Epithelial cell of esophagus (primary cell): Measurements from ENCODE around the gene ABI1.

ENCODE experiments used
- DNase-seq: peaks from one replicate; pipeline ENCODE4 v3.0.0; 2010; ENCODE audit warnings: low read depth
- H3K4me3 ChIP-seq: 2 replicates; pipeline ENCODE4 v1.5.1; 2011; ENCODE audit warnings: mild to moderate bottlenecking, low read length, control low read depth
- TF ChIP-seq, protein P1 (sequence below): IDR thresholded peaks from 2 replicates; pipeline ENCODE4 v1.5.1; 2011; ENCODE audit warnings: low read depth, mild to moderate bottlenecking, low read length, control low read depth, inconsistent platforms; ENCODE audit not compliant: insufficient read depth; ENCODE audit errors: missing control alignments

The ABI1 gene

DNA sequence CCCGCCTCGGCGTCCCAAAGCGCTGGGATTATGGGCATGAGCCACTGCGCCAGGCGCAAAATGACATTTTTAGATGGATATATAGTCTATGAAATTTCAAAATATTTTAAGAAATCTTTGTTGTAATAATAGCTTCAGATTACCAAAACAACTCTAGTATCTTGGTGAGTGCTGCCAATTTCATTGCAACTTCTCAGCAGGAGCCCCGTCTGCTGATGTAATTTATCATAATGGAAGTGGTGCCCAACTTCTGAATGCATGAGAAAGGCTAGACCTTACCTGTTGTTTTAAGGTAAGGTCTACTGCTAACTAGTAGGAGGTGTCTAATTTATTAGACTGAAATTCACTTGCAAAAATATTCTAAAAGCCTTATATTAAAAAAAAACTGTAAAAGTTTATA is 143.3 kb downstream of the ABI1 start:
- DNase-seq = no peak
- TF ChIP-seq, protein P1, sequence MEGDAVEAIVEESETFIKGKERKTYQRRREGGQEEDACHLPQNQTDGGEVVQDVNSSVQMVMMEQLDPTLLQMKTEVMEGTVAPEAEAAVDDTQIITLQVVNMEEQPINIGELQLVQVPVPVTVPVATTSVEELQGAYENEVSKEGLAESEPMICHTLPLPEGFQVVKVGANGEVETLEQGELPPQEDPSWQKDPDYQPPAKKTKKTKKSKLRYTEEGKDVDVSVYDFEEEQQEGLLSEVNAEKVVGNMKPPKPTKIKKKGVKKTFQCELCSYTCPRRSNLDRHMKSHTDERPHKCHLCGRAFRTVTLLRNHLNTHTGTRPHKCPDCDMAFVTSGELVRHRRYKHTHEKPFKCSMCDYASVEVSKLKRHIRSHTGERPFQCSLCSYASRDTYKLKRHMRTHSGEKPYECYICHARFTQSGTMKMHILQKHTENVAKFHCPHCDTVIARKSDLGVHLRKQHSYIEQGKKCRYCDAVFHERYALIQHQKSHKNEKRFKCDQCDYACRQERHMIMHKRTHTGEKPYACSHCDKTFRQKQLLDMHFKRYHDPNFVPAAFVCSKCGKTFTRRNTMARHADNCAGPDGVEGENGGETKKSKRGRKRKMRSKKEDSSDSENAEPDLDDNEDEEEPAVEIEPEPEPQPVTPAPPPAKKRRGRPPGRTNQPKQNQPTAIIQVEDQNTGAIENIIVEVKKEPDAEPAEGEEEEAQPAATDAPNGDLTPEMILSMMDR = no peak
- no peak overlapping the region for H3K4me3 ChIP-seq

- no peak for DNase-seq
- H3K4me3 ChIP-seq = no peak overlapping the region
- TF ChIP-seq, protein P1 = no peak
Observed at GRCh38 chr10:26715137-26715487, 145.6 kb downstream of the ABI1 start.

DNA sequence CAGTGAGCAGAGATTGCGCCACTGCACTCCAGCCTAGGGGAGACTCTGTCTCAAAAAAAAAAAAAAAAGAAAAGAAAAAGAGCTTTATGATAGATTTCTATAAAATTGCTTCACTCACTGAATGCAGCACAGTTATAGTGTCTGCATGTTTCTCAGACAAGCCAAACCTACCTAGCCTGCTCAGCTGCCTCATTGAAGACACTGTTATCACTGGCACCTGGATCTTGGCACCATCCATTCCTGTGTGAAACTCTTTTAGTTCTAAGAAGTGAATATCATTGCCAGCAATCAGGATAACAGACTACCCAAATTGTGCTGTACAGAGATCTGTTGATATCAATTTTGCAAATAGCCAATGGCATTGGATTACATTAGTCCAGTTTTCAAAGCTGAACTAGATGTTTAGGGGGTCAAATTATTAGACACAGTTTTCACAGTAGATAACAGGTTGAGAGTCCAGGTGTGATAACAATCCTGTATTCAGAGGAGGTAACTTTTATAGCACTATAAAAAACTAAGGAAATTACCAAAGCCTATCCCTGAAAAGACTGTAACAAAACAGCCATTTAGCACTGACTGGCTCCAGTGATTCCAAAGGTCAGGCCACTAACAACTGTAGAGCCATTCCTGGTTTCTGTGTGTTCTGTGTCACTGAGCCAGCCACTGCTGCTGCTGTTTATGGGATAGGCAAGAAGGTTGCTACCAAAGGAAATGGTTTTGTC is 146.2 kb downstream of the ABI1 start:
- DNase-seq = no peak
- TF ChIP-seq, protein P1 = no peak
- no peak overlapping the region for H3K4me3 ChIP-seq

- H3K4me3 ChIP-seq = no peak overlapping the region
- TF ChIP-seq, protein P1 = no peak
- no peak for DNase-seq
Observed at GRCh38 chr10:26711324-26711723, 149.4 kb downstream of the ABI1 start.

GRCh38 chr10:26706936-26707335 is 153.8 kb downstream of the ABI1 start:
- no peak overlapping the region for H3K4me3 ChIP-seq
- TF ChIP-seq, protein P1 = no peak
- no peak for DNase-seq

DNA sequence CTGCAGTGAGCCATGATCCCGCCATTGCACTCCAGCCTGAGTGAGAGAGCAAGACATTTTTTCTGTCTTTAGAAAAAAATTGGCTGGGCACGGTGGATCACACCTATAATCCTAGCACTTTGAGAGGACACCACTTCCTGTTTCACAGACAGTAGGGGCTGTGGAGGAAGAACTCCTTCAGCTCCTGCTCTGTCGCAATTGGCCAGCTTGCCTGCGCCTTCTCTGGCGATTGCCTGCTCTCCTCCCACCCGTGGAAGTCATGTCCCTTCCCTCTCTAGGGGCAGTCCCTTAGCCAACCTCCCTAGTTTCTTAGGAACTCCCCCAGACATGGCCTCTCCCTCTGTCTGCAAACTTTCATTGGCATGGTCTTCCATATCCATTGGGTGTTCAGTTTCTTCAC is 154.6 kb downstream of the ABI1 start:
- TF ChIP-seq, protein P1 = no peak
- no peak overlapping the region for H3K4me3 ChIP-seq
- DNase-seq = no peak

GRCh38 chr10:26703974-26704373 is 156.8 kb downstream of the ABI1 start:
- H3K4me3 ChIP-seq = no peak overlapping the region
- DNase-seq = no peak
- TF ChIP-seq, protein P1 = no peak
